ENCODE results near the gene BRD7. TPM values are rescaled to one million over a fixed set of nuclear protein-coding genes. Genes with fewer than 3 reads are reported as not detected.

The BRD7 gene
- total RNA-seq, 1 experiment from 2014 or later, result 76.6 TPM

- ChIA-PET POLR2A (ENCODE audit: unreplicated experiment) (no interaction called here), CTCF (no interaction called here)
- H3K4me3 ChIP-seq, result no peak overlapping the region
- no TSS peak for BruUV-seq (replicated peaks)
- H4K20me1 ChIP-seq (ENCODE audit: insufficient read depth), result no peaks in the 10 kb centered on the region
- no peaks in the 10 kb centered on the region for H3K36me3 ChIP-seq (ENCODE audit: low read depth)
- H3K4me2 ChIP-seq, result no peak overlapping the region
- H3F3A ChIP-seq (ENCODE audit: insufficient read depth, low read depth), result no peaks in the 10 kb centered on the region
- intact Hi-C loops (cut with micrococcal nuclease; ENCODE audit: unreplicated experiment), result no loop called here
- no peak for DNase-seq
- H3K27me3 ChIP-seq (ENCODE audit: insufficient read depth, low read depth), result no peaks in the 10 kb centered on the region
- TF ChIP-seq EZH2 (IDR thresholded peaks at IDR 0.05; ENCODE audit: low read depth), result no peak
- TF ChIP-seq, protein P1, sequence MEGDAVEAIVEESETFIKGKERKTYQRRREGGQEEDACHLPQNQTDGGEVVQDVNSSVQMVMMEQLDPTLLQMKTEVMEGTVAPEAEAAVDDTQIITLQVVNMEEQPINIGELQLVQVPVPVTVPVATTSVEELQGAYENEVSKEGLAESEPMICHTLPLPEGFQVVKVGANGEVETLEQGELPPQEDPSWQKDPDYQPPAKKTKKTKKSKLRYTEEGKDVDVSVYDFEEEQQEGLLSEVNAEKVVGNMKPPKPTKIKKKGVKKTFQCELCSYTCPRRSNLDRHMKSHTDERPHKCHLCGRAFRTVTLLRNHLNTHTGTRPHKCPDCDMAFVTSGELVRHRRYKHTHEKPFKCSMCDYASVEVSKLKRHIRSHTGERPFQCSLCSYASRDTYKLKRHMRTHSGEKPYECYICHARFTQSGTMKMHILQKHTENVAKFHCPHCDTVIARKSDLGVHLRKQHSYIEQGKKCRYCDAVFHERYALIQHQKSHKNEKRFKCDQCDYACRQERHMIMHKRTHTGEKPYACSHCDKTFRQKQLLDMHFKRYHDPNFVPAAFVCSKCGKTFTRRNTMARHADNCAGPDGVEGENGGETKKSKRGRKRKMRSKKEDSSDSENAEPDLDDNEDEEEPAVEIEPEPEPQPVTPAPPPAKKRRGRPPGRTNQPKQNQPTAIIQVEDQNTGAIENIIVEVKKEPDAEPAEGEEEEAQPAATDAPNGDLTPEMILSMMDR (conservative IDR thresholded peaks at IDR 0.05), result 0 out of 2 replicates have a peak, but pooled peaks have one; percentile 31
- no peaks in the 10 kb centered on the region for H3K79me2 ChIP-seq (ENCODE audit: low read depth)
- no peaks in the 10 kb centered on the region for H3K9me3 ChIP-seq (ENCODE audit: insufficient read depth, low read depth)
- no peaks in the 10 kb centered on the region for H3K9me2 ChIP-seq (ENCODE audit: insufficient read depth)
- no peak overlapping the region for H3K27ac ChIP-seq
- H3K4me1 ChIP-seq (replicated peaks; ENCODE audit: insufficient read depth), result no peaks in the 10 kb centered on the region
- no peak overlapping the region for H2AFZ ChIP-seq
These were observed 13.1 kb upstream of the BRD7 start for GRCh38 chr16:50381679-50382440.

DNA sequence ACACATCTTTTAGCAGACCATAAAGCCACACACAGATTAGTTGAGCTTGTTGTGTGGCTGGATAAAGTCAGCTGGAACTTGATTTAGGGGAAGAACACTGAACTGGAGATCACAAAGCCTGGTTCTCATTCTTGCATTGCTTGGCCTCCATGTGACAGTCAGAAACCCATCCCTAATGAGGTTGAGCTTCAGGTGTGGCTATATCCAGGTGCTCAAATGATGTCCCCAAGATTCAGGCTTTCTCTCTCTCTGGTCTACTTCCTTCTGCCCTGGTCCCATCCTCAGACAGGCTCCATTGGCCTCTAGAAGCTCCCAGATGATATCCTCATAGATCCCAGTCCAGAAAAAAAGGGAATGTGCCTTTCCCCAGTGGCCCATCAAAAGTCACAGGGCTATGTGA is 9.6 kb upstream of the BRD7 start:
- H3K36me3 ChIP-seq (ENCODE audit: low read depth), result no peaks in the 10 kb centered on the region
- intact Hi-C loops (cut with micrococcal nuclease; ENCODE audit: unreplicated experiment), result no loop called here
- POLR2A ChIA-PET (ENCODE audit: unreplicated experiment), result no interaction called here
- no peak overlapping the region for H2AFZ ChIP-seq
- H3K27ac ChIP-seq, result no peak overlapping the region
- H3K4me2 ChIP-seq, result no peak overlapping the region
- H3K4me1 ChIP-seq (replicated peaks; ENCODE audit: insufficient read depth), result no peaks in the 10 kb centered on the region
- H3K27me3 ChIP-seq (ENCODE audit: insufficient read depth, low read depth), result no peaks in the 10 kb centered on the region
- TF ChIP-seq, protein P1 (conservative IDR thresholded peaks at IDR 0.05), result no peak
- no peak for TF ChIP-seq EZH2 (IDR thresholded peaks at IDR 0.05; ENCODE audit: low read depth)
- H4K20me1 ChIP-seq (ENCODE audit: insufficient read depth), result no peaks in the 10 kb centered on the region
- H3F3A ChIP-seq (ENCODE audit: insufficient read depth, low read depth), result no peaks in the 10 kb centered on the region
- no peaks in the 10 kb centered on the region for H3K9me2 ChIP-seq (ENCODE audit: insufficient read depth)
- no TSS peak for BruUV-seq (replicated peaks)
- no peaks in the 10 kb centered on the region for H3K79me2 ChIP-seq (ENCODE audit: low read depth)
- CTCF ChIA-PET, result no interaction called here
- H3K4me3 ChIP-seq, result no peak overlapping the region
- H3K9me3 ChIP-seq (ENCODE audit: insufficient read depth, low read depth), result no peaks in the 10 kb centered on the region
- no peak for DNase-seq

DNA sequence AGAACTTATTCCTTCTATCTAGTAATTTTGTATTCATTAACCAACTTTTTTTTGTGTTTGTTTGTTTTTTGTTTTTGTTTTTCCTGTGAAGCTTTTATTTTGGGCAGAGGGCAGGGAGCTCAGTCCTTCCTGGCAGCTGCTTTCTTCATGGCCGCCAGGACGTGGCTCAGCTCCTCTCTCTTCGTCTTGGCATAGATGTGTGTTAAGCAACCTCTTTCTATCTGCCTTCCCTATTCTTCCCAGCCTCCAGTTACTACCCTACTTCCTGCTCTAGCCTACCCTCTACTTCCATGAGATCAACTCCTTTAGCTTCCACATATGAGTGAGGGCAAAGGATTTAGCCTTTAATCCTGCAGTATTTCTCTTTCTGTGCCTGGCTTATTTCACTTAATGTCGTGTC is 8.2 kb upstream of the BRD7 start:
- no peak overlapping the region for H3K27ac ChIP-seq
- DNase-seq, result no peak
- no peaks in the 10 kb centered on the region for H3K79me2 ChIP-seq (ENCODE audit: low read depth)
- TF ChIP-seq, protein P1 (conservative IDR thresholded peaks at IDR 0.05), result no peak
- no peak for TF ChIP-seq EZH2 (IDR thresholded peaks at IDR 0.05; ENCODE audit: low read depth)
- H3K4me2 ChIP-seq, result no peak overlapping the region
- no peak overlapping the region for H2AFZ ChIP-seq
- no peaks in the 10 kb centered on the region for H4K20me1 ChIP-seq (ENCODE audit: insufficient read depth)
- H3K4me3 ChIP-seq, result no peak overlapping the region
- BruUV-seq (replicated peaks), result no TSS peak
- intact Hi-C loops (cut with micrococcal nuclease; ENCODE audit: unreplicated experiment), result no loop called here
- H3K9me3 ChIP-seq (ENCODE audit: insufficient read depth, low read depth), result no peaks in the 10 kb centered on the region
- POLR2A ChIA-PET (ENCODE audit: unreplicated experiment), result no interaction called here
- H3K9me2 ChIP-seq (ENCODE audit: insufficient read depth), result no peaks in the 10 kb centered on the region
- CTCF ChIA-PET, result interaction anchor here (1.1 kb wide), 1 partner anchor 288 kb away, joined by 3 read pairs; no protein-coding TSS in a partner anchor
- no peaks in the 10 kb centered on the region for H3K36me3 ChIP-seq (ENCODE audit: low read depth)
- 0 out of 2 replicates have a peak, but pooled peaks cover 4% of the 10 kb centered on the region for H3K4me1 ChIP-seq (replicated peaks; ENCODE audit: insufficient read depth)
- no peaks in the 10 kb centered on the region for H3F3A ChIP-seq (ENCODE audit: insufficient read depth, low read depth)
- H3K27me3 ChIP-seq (ENCODE audit: insufficient read depth, low read depth), result no peaks in the 10 kb centered on the region

Data from PC-9 (cell line).